Measurements from ENCODE around the gene MAGI1. TPM values are rescaled to one million over a fixed set of nuclear protein-coding genes. Genes with fewer than 3 reads are reported as not detected.
"Not testable (repeated sequence)": the region's sequence is repeated elsewhere in the genome, so short reads cannot be mapped to it uniquely, and the experiment has no call there.

Gene MAGI1
- polyA plus RNA-seq, 1 of the 3 experiments (the other 2 are of a cell fraction): 10.3 TPM

- ChIA-PET POLR2A (no interaction called here), CTCF (no interaction called here)
- WGBS (ENCODE audit: low lambda C conversion rate): 67% methylated on average over 1 of the region's 1 CpG
- peaks cover 8% of the 10 kb centered on the region for H3F3A ChIP-seq (replicated peaks; ENCODE audit: insufficient read depth)
- H3K4me1 ChIP-seq (ENCODE audit: control insufficient read depth in 1 of 2, insufficient read depth in 2 of 2, low read depth in 1 of 2, low read length in 1 of 2): peaks cover 4 to 12% of the 10 kb centered on the region in 2 experiments; a peak in 3 of 4 replicates
- no peak overlapping the region for H3K4me2 ChIP-seq
- no peaks in the 10 kb centered on the region for H3K27me3 ChIP-seq (ENCODE audit: insufficient read depth)
- H3K27ac ChIP-seq (ENCODE audit: low read depth in 2 of 2, low read length in 1 of 2): no peak overlapping the region
- H2AFZ ChIP-seq (ENCODE audit: low read depth): no peak overlapping the region
- H4K20me1 ChIP-seq (ENCODE audit: insufficient read depth): peaks cover 7% of the 10 kb centered on the region; the same call in 1 of the 2 replicates
- no peaks in the 10 kb centered on the region for H3K36me3 ChIP-seq (replicated peaks in 1 of 2; ENCODE audit: control insufficient read depth in 1 of 2, insufficient read depth in 2 of 2, low read length in 1 of 2)
- no peak for DNase-seq
- H3K9me3 ChIP-seq: no peaks in the 10 kb centered on the region
- H3K79me2 ChIP-seq (ENCODE audit: insufficient read depth): peaks cover 41% of the 10 kb centered on the region; the same call in 1 of the 2 replicates
- H3K9me2 ChIP-seq: no peaks in the 10 kb centered on the region
- peak; percentile 37; the same call in 1 of the 2 replicates for TF ChIP-seq FOSL2 (IDR thresholded peaks at IDR 0.05; ENCODE audit: borderline replicate concordance, low read depth)
- TF ChIP-seq NFIC (IDR thresholded peaks at IDR 0.05; ENCODE audit: borderline replicate concordance): no peak
- TF ChIP-seq JUND (IDR thresholded peaks at IDR 0.05): 0 out of 2 replicates have a peak, but pooled peaks have one; percentile 7
- TF ChIP-seq, protein P1, sequence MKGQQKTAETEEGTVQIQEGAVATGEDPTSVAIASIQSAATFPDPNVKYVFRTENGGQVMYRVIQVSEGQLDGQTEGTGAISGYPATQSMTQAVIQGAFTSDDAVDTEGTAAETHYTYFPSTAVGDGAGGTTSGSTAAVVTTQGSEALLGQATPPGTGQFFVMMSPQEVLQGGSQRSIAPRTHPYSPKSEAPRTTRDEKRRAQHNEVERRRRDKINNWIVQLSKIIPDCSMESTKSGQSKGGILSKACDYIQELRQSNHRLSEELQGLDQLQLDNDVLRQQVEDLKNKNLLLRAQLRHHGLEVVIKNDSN (IDR thresholded peaks at IDR 0.05; ENCODE audit: borderline replicate concordance, low read depth): no peak
- no peak overlapping the region for H3K9ac ChIP-seq
- H3K4me3 ChIP-seq (ENCODE audit: low read depth in 2 of 2, low read length in 1 of 2): no peak overlapping the region
These were observed 493.3 kb downstream of the MAGI1 start for GRCh38 chr3:65545429-65545828.

DNA sequence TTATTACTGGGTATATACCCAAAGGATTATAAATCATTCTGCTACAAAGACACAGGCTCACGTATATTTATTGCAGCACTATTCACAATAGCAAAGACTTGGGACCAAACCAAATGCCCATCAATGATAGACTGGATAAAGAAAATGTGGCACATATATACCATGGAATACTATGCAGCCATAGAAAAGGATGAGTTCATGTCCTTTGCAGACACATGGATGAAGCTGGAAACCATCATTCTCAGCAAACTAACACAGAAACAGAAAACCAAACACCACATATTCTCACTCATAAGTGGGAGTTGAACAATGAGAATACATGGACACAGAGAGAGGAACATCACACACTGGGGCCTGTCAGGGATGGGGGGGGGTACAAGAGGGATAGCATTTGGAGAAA, 495.3 kb downstream of the MAGI1 start:
- H3K9me2 ChIP-seq; H3K4me2 ChIP-seq; H4K20me1 ChIP-seq (ENCODE audit: insufficient read depth); H3K27ac ChIP-seq (ENCODE audit: low read depth in 2 of 2, low read length in 1 of 2); H3K4me3 ChIP-seq (ENCODE audit: low read depth in 2 of 2, low read length in 1 of 2); DNase-seq; H3K27me3 ChIP-seq (ENCODE audit: insufficient read depth); H3K9me3 ChIP-seq; CTCF ChIA-PET; H3K9ac ChIP-seq; POLR2A ChIA-PET; H2AFZ ChIP-seq (ENCODE audit: low read depth); H3F3A ChIP-seq (replicated peaks; ENCODE audit: insufficient read depth); H3K36me3 ChIP-seq (replicated peaks in 1 of 2; ENCODE audit: control insufficient read depth in 1 of 2, insufficient read depth in 2 of 2, low read length in 1 of 2): not testable (repeated sequence)
- H3K79me2 ChIP-seq (ENCODE audit: insufficient read depth): peaks cover 41% of the 10 kb centered on the region; the same call in 1 of the 2 replicates
- WGBS (ENCODE audit: low lambda C conversion rate): 90% methylated on average over 1 of the region's 1 CpG
- peaks cover 12 to 17% of the 10 kb centered on the region in 2 experiments; a peak in 3 of 4 replicates for H3K4me1 ChIP-seq (ENCODE audit: control insufficient read depth in 1 of 2, insufficient read depth in 2 of 2, low read depth in 1 of 2, low read length in 1 of 2)

GRCh38 chr3:65540666-65541065, 498.1 kb downstream of the MAGI1 start:
- TF ChIP-seq JUND (IDR thresholded peaks at IDR 0.05): no peak
- TF ChIP-seq FOXM1 (IDR thresholded peaks at IDR 0.05; ENCODE audit: low read depth): no peak
- TF ChIP-seq TEAD4 (IDR thresholded peaks at IDR 0.05; ENCODE audit: borderline replicate concordance, insufficient read depth): no peak
- TF ChIP-seq TCF12 (IDR thresholded peaks at IDR 0.05): no peak
- TF ChIP-seq MXI1 (IDR thresholded peaks at IDR 0.05; ENCODE audit: low read depth, low read length): peak; percentile 15; the same call in 1 of the 2 replicates
- no peak for TF ChIP-seq MEF2A (IDR thresholded peaks at IDR 0.05; ENCODE audit: borderline replicate concordance, low read depth)
- TF ChIP-seq EZH2phosphoT487 (IDR thresholded peaks at IDR 0.05; ENCODE audit: borderline replicate concordance, low read depth): no peak
- no peak for TF ChIP-seq NRF1 (IDR thresholded peaks at IDR 0.05; ENCODE audit: low read depth, low read length)
- no peak for TF ChIP-seq GABPA (IDR thresholded peaks at IDR 0.05; ENCODE audit: low read depth)
- no peak for TF ChIP-seq SMC3 (IDR thresholded peaks at IDR 0.05; ENCODE audit: low read depth, low read length)
- TF ChIP-seq, protein P2, sequence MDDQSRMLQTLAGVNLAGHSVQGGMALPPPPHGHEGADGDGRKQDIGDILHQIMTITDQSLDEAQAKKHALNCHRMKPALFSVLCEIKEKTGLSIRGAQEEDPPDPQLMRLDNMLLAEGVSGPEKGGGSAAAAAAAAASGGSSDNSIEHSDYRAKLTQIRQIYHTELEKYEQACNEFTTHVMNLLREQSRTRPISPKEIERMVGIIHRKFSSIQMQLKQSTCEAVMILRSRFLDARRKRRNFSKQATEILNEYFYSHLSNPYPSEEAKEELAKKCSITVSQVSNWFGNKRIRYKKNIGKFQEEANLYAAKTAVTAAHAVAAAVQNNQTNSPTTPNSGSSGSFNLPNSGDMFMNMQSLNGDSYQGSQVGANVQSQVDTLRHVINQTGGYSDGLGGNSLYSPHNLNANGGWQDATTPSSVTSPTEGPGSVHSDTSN (IDR thresholded peaks at IDR 0.05): no peak
- TF ChIP-seq CHD2 (IDR thresholded peaks at IDR 0.05; ENCODE audit: low read length, partially characterized antibody): peak; percentile 24
- no peak for TF ChIP-seq YY1 (IDR thresholded peaks at IDR 0.05; ENCODE audit: low read depth)
- WGBS (ENCODE audit: low lambda C conversion rate): 25% methylated on average over 1 of the region's 1 CpG
- CTCF ChIA-PET: interaction anchor here (1.3 to 1.8 kb wide), 2 partner anchors 8 to 11 kb away, joined by 3 to 4 read pairs; no protein-coding TSS in a partner anchor
- Histone ChIP-seq H3K36me3 (replicated peaks in 1 of 2; ENCODE audit: control insufficient read depth in 1 of 2, insufficient read depth in 2 of 2, low read length in 1 of 2) (no peaks in the 10 kb centered on the region), H3K9ac (no peak overlapping the region), H3K9me2 (no peaks in the 10 kb centered on the region), H3K4me1 (ENCODE audit: control insufficient read depth in 1 of 2, insufficient read depth in 2 of 2, low read depth in 1 of 2, low read length in 1 of 2) (peaks cover 12 to 14% of the 10 kb centered on the region in 2 experiments; a peak in 3 of 4 replicates), H3K4me3 (ENCODE audit: low read depth in 2 of 2, low read length in 1 of 2) (no peak overlapping the region), H4K20me1 (ENCODE audit: insufficient read depth) (no peaks in the 10 kb centered on the region; the same call in 1 of the 2 replicates), H3F3A (replicated peaks; ENCODE audit: insufficient read depth) (peaks cover 4% of the 10 kb centered on the region), H3K27me3 (ENCODE audit: insufficient read depth) (no peaks in the 10 kb centered on the region), H3K27ac (ENCODE audit: low read depth in 2 of 2, low read length in 1 of 2) (peak overlapping the region in 1 of 2 experiments; percentile 34; a peak in 2 of 4 replicates), H3K4me2 (no peak overlapping the region), H3K79me2 (ENCODE audit: insufficient read depth) (peaks cover 31% of the 10 kb centered on the region; the same call in 1 of the 2 replicates), H2AFZ (ENCODE audit: low read depth) (no peak overlapping the region), H3K9me3 (no peaks in the 10 kb centered on the region)
- DNase-seq: peak; percentile 54
- POLR2A ChIA-PET: no interaction called here

Data from SK-N-SH (cell line).